Measurements from ENCODE around the gene SCAPER. TPM values are rescaled to one million over a fixed set of nuclear protein-coding genes. Genes with fewer than 3 reads are reported as not detected.

Gene SCAPER
- total and polyA plus RNA-seq, 10 donors: 3.9 to 53.3 (median 34.0) TPM

- WGBS, 5 donors: 74 to 93% (median 83%) methylated on average over 1 of the region's 1 CpG; no CpG with 5 or more reads in 1 of the 5 donors
- TF ChIP-seq, protein P1, sequence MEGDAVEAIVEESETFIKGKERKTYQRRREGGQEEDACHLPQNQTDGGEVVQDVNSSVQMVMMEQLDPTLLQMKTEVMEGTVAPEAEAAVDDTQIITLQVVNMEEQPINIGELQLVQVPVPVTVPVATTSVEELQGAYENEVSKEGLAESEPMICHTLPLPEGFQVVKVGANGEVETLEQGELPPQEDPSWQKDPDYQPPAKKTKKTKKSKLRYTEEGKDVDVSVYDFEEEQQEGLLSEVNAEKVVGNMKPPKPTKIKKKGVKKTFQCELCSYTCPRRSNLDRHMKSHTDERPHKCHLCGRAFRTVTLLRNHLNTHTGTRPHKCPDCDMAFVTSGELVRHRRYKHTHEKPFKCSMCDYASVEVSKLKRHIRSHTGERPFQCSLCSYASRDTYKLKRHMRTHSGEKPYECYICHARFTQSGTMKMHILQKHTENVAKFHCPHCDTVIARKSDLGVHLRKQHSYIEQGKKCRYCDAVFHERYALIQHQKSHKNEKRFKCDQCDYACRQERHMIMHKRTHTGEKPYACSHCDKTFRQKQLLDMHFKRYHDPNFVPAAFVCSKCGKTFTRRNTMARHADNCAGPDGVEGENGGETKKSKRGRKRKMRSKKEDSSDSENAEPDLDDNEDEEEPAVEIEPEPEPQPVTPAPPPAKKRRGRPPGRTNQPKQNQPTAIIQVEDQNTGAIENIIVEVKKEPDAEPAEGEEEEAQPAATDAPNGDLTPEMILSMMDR (IDR thresholded peaks at IDR 0.05 in 8 of 11, conservative IDR thresholded peaks at IDR 0.05 in 3 of 11): no peak
- DNase-seq: no peak
- Histone ChIP-seq H3K4me3 (no peak overlapping the region), H3K36me3 (no peaks in the 10 kb centered on the region), H3K9me3 (peaks cover 0 to under 1% (median 0%) of the 10 kb centered on the region in 8 donors), H3K27me3 (replicated peaks in 1 of 7) (peaks cover 6 to 84% (median 54%) of the 10 kb centered on the region in 7 donors), H3K27ac (no peak overlapping the region), H3K4me1 (peaks cover 16 to 32% (median 28%) of the 10 kb centered on the region in 6 donors)
- intact Hi-C loops (cut with DNase I; ENCODE audit: low total_unique reads): no loop called here
Measured at GRCh38 chr15:76332796-76333195, 572.3 kb downstream of the SCAPER start.

- H3K4me1 ChIP-seq: peaks cover 0 to 6% (median 2%) of the 10 kb centered on the region in 6 donors
- no peaks in the 10 kb centered on the region for H3K36me3 ChIP-seq
- no peak overlapping the region for H3K27ac ChIP-seq
- WGBS, 5 donors: 66 to 78% (median 69%) methylated on average over 7 of the region's 7 CpGs
- H3K9me3 ChIP-seq: no peaks in the 10 kb centered on the region
- TF ChIP-seq, protein P1 (IDR thresholded peaks at IDR 0.05 in 8 of 11, conservative IDR thresholded peaks at IDR 0.05 in 3 of 11): peak in 8 of 11 experiments; percentile 17 to 56 (median 39)
- TF ChIP-seq POLR2A (IDR thresholded peaks at IDR 0.05): no peak
- peak in 1 of 3 donors; percentile 6 for TF ChIP-seq POLR2AphosphoS5 (IDR thresholded peaks at IDR 0.05)
- no peak for DNase-seq
- no peak overlapping the region for H3K4me3 ChIP-seq
- peaks cover 0 to 84% (median 33%) of the 10 kb centered on the region in 7 donors for H3K27me3 ChIP-seq (replicated peaks in 1 of 7)
- intact Hi-C loops (cut with DNase I; ENCODE audit: low total_unique reads): no loop called here
Measured at GRCh38 chr15:76330080-76330680, 575.0 kb downstream of the SCAPER start.

DNA sequence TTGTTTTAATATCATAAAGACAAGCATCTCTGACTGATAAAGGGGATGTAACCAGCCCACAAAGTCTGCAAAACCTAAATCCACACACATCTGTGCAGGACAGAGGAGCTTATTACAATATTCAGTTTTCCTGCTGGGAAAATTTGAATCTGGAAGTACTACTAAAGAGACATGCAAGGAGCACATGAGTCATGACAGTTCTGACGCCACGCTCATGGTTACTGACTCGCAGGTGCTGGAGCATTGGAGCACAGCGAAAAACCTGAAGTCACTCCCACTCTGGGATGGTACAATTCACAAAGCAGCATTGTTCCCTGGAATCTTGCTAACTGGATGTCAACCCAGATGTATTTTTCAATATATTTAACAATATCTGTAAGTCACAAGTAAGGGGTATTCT, 576.2 kb downstream of the SCAPER start:
- no peak for DNase-seq
- Histone ChIP-seq H3K4me1 (no peaks in the 10 kb centered on the region), H3K27me3 (replicated peaks in 1 of 7) (peaks cover 0 to 83% (median 21%) of the 10 kb centered on the region in 7 donors), H3K9me3 (no peaks in the 10 kb centered on the region), H3K27ac (no peak overlapping the region), H3K36me3 (no peaks in the 10 kb centered on the region), H3K4me3 (no peak overlapping the region)
- TF ChIP-seq POLR2A (IDR thresholded peaks at IDR 0.05) (no peak), POLR2AphosphoS5 (IDR thresholded peaks at IDR 0.05) (no peak)
- TF ChIP-seq, protein P1 (IDR thresholded peaks at IDR 0.05 in 8 of 11, conservative IDR thresholded peaks at IDR 0.05 in 3 of 11): no peak
- intact Hi-C loops (cut with DNase I; ENCODE audit: low total_unique reads): no loop called here
- WGBS, 5 donors: 83 to 86% (median 85%) methylated on average over 4 of the region's 4 CpGs

GRCh38 chr15:76328106-76328696, 576.9 kb downstream of the SCAPER start:
- intact Hi-C loops (cut with DNase I; ENCODE audit: low total_unique reads): no loop called here
- no peaks in the 10 kb centered on the region for H3K4me1 ChIP-seq
- H3K4me3 ChIP-seq: no peak overlapping the region
- no peaks in the 10 kb centered on the region for H3K9me3 ChIP-seq
- 83 to 91% (median 90%) methylated on average over 8 of the region's 8 CpGs for WGBS, 5 donors
- TF ChIP-seq POLR2AphosphoS5 (IDR thresholded peaks at IDR 0.05): no peak
- no peak for TF ChIP-seq POLR2A (IDR thresholded peaks at IDR 0.05)
- TF ChIP-seq, protein P1 (IDR thresholded peaks at IDR 0.05 in 8 of 11, conservative IDR thresholded peaks at IDR 0.05 in 3 of 11): no peak
- no peak overlapping the region for H3K27ac ChIP-seq
- no peak for DNase-seq
- H3K27me3 ChIP-seq (replicated peaks in 1 of 7): peaks cover 0 to 83% (median 14%) of the 10 kb centered on the region in 7 donors
- H3K36me3 ChIP-seq: no peaks in the 10 kb centered on the region
